WTC11 (cell line): ENCODE results near the gene SPRR5. TPM values are rescaled to one million over a fixed set of nuclear protein-coding genes. Genes with fewer than 3 reads are reported as not detected.

ENCODE experiments used
- CDX4 ChIP-seq: fragments of 250-450 bp; sonication (Bioruptor Pico); IDR thresholded peaks from 2 replicates; pipeline ENCODE4 v1.9.0; 2021; ENCODE audit warnings: moderate library complexity, mild to moderate bottlenecking, inconsistent platforms, borderline replicate concordance
- CREM ChIP-seq: sonication (generic); formaldehyde crosslinking; IDR thresholded peaks from 2 replicates; pipeline ENCODE4 v1.8.1; 2022; ENCODE audit warnings: mild to moderate bottlenecking, missing genetic modification reagents, moderate library complexity
- E2F5 ChIP-seq: sonication (generic); formaldehyde crosslinking; IDR thresholded peaks from 2 replicates; pipeline ENCODE4 v1.8.1; 2022; ENCODE audit warnings: mild to moderate bottlenecking, moderate library complexity, missing genetic modification reagents
- FOXP4 ChIP-seq: sonication (generic); formaldehyde crosslinking; IDR thresholded peaks from 2 replicates; pipeline ENCODE4 v1.8.0; 2022; ENCODE audit warnings: mild to moderate bottlenecking, missing genetic modification reagents
- HMGA2 ChIP-seq: fragments of 250-450 bp; sonication (Bioruptor Pico); IDR thresholded peaks from 2 replicates; pipeline ENCODE4 v1.4.0; 2021; ENCODE audit warnings: mild to moderate bottlenecking, moderate library complexity
- OVOL2 ChIP-seq: fragments of 250-450 bp; sonication (Bioruptor Pico); IDR thresholded peaks from 2 replicates; pipeline ENCODE4 v1.9.0; 2021; ENCODE audit warnings: mild to moderate bottlenecking, borderline replicate concordance
- PREB ChIP-seq: sonication (generic); formaldehyde crosslinking; IDR thresholded peaks from 2 replicates; pipeline ENCODE4 v1.8.1; 2022; ENCODE audit warnings: mild to moderate bottlenecking, missing genetic modification reagents, moderate library complexity, borderline replicate concordance
- PRRX2 ChIP-seq: fragments of 250-450 bp; sonication (Bioruptor Pico); IDR thresholded peaks from 2 replicates; pipeline ENCODE4 v1.8.0; 2021; ENCODE audit warnings: mild to moderate bottlenecking
- TEAD4 ChIP-seq: sonication (generic); formaldehyde crosslinking; IDR thresholded peaks from 2 replicates; pipeline ENCODE4 v1.8.0; 2022; ENCODE audit warnings: mild to moderate bottlenecking, missing genetic modification reagents
- ZNF281 ChIP-seq: sonication (generic); formaldehyde crosslinking; IDR thresholded peaks from 2 replicates; pipeline ENCODE4 v1.8.0; 2023; ENCODE audit warnings: mild to moderate bottlenecking, missing genetic modification reagents
- ZNF425 ChIP-seq: fragments of 250-450 bp; sonication (Bioruptor Pico); conservative IDR thresholded peaks from 2 replicates; pipeline ENCODE4 v1.9.0; 2021; ENCODE audit warnings: mild to moderate bottlenecking
- ZNF532 ChIP-seq: fragments of 250-450 bp; sonication (Bioruptor Pico); IDR thresholded peaks from 2 replicates; pipeline ENCODE4 v1.9.0; 2021; ENCODE audit warnings: mild to moderate bottlenecking, borderline replicate concordance
- ZNF671 ChIP-seq: fragments of 250-450 bp; sonication (Bioruptor Pico); IDR thresholded peaks from 2 replicates; pipeline ENCODE4 v1.8.0; 2021; ENCODE audit warnings: mild to moderate bottlenecking
- total RNA-seq: library from RNA; stranded (reverse); gene quantifications from 3 replicates; pipeline ENCODE4 v1.2.3, GENCODE V29; 2021

SPRR5 gene
- total RNA-seq, 1 experiment from 2014 or later, result not detected

GRCh38 chr1:152996633-152997400, 49.8 kb downstream of the SPRR5 start (continued):
- TF ChIP-seq ZNF425 (CRISPR knock-in tag) (no peak), OVOL2 (no peak), ZNF671 (no peak), E2F5 (CRISPR knock-in tag) (no peak), ZNF532 (CRISPR knock-in tag) (no peak), TEAD4 (CRISPR knock-in tag) (no peak), ZNF281 (CRISPR knock-in tag) (no peak), CDX4 (CRISPR knock-in tag) (no peak), CREM (no peak), PREB (CRISPR knock-in tag) (no peak), PRRX2 (CRISPR knock-in tag) (no peak), HMGA2 (CRISPR knock-in tag) (no peak), FOXP4 (no peak)
